Activated CD8-positive, alpha-beta memory T cell treated with anti-CD3 and anti-CD28 coated beads, Interleukin-2, amount 10 ng/mL, durations not matched to agents 7 days and 5 days (primary cell): ENCODE data around the gene PPFIA1. TPM values are rescaled to one million over a fixed set of nuclear protein-coding genes. Genes with fewer than 3 reads are reported as not detected.
A peak's percentile ranks its signal among the peaks of the same experiment; 100 is the strongest.

Experiments
- ATAC-seq: fragments of 150-1000 bp; cut with Tn5 transposase; one replicate; pipeline ENCODE4 v1.10.0; 2021; ENCODE audit warnings: moderate library complexity
- CTCF ChIA-PET: fragments of 350-600 bp; sonication (Branson Sonifier 250); formaldehyde crosslinking; loops from one replicate; lab custom pipeline; 2021; ENCODE audit warnings: antibody characterized with exemption; lab: Charles Lee
- DNase-seq: peaks from one replicate; pipeline ENCODE4 v3.0.0-alpha.2; 2020
- H3K27ac Mint-ChIP-seq: one replicate; pipeline ENCODE4 v1.8.0; 2021; ENCODE audit warnings: mild to moderate bottlenecking, mixed read lengths
- H3K27me3 Mint-ChIP-seq: one replicate; pipeline ENCODE4 v1.8.0; 2021; ENCODE audit warnings: mixed read lengths
- H3K36me3 Mint-ChIP-seq: one replicate; pipeline ENCODE4 v1.8.0; 2021; ENCODE audit warnings: mild to moderate bottlenecking, mixed read lengths
- H3K4me1 Mint-ChIP-seq: one replicate; pipeline ENCODE4 v1.8.0; 2021; ENCODE audit warnings: mixed read lengths
- H3K4me3 Mint-ChIP-seq: one replicate; pipeline ENCODE4 v1.8.0; 2021; ENCODE audit warnings: mild to moderate bottlenecking, moderate library complexity, mixed read lengths
- H3K9me3 Mint-ChIP-seq: one replicate; pipeline ENCODE4 v1.8.0; 2022; ENCODE audit warnings: low read depth, mixed read lengths
- total RNA-seq, 2 experiments: library from RNA; stranded (reverse); gene quantifications; one replicate each; pipeline ENCODE4 v1.2.3, GENCODE V29; 2021

PPFIA1 gene
- total RNA-seq, 2 experiments from 2014 or later: 35.7 to 38.7 TPM

DNA sequence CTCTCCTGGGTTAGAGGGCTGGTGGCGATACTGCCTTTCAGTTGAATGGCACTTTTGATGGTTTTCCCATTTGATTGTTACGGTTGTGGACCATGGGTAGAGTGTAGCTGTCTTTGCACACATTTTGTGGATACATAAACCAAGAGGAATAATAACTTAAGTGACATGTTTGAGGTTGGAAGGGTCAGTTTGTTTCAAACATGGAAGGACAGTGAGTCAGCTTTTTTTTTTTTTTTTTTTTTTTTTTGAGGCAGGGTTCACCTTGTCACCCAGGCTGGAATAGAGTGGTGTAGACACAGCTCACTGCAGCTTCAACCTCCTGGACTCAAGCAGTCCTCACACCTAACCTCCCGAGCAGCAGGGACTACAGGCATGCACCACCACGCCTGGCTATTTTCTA, 41.1 kb downstream of the PPFIA1 start:
- Mint-ChIP-seq H3K36me3 (peaks cover 14% of the 10 kb centered on the region), H3K9me3 (no peaks in the 10 kb centered on the region), H3K4me1 (peaks cover 9% of the 10 kb centered on the region), H3K4me3 (no peak overlapping the region), H3K27me3 (no peaks in the 10 kb centered on the region), H3K27ac (no peak overlapping the region)
- DNase-seq (no peak), ATAC-seq (no peak)
- CTCF ChIA-PET: no interaction called here

DNA sequence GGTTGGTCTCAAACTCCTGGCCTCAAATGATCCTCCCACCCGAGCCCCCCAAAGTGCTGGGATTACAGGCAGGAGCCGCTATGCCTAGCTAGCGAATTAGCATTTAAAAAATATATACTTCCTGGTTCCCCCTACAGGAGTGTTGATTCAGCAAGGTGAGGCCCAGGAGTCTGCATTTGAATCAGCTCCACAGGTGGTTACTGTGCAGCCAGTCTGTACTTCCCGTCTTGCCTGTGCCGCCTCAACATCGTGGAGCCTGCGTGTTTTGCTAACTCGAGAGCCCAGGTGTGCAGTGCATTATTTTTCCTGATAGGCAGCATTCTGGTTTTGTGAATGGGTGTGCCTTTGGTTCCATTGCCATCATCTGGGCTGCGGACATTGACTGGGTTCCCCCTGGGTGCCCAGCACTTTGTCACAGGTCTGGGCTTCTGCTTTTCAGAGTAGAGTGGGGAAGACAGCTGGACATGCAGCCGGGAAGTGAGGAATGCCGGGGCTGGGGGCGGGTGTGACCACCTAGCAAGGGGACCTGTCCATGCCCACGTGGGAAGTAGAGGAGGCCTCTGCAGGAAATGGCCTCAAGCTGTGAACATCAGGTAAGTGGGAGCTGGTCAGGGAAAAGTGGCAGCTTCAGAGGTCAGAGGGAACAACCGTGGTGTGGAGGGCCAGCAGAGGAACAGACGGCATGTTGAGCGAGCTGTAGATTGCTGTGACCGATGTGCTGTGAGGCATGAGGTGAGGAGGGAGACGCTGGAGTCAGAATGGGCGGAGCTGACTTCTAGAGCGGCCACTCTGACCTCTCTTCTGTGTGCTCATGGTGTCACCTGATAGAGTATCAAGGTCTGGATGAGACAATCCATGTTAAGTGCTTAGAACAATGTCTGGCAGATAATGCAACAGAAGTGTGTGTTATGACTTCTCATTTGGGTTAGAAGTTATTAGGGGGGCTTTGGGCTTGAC, 42.2 kb downstream of the PPFIA1 start:
- CTCF ChIA-PET: no interaction called here
- Mint-ChIP-seq H3K27me3 (no peaks in the 10 kb centered on the region), H3K9me3 (no peaks in the 10 kb centered on the region), H3K4me1 (peaks cover 9% of the 10 kb centered on the region), H3K4me3 (no peak overlapping the region), H3K27ac (no peak overlapping the region), H3K36me3 (peaks cover 14% of the 10 kb centered on the region)
- no peak for DNase-seq
- ATAC-seq: no peak

DNA sequence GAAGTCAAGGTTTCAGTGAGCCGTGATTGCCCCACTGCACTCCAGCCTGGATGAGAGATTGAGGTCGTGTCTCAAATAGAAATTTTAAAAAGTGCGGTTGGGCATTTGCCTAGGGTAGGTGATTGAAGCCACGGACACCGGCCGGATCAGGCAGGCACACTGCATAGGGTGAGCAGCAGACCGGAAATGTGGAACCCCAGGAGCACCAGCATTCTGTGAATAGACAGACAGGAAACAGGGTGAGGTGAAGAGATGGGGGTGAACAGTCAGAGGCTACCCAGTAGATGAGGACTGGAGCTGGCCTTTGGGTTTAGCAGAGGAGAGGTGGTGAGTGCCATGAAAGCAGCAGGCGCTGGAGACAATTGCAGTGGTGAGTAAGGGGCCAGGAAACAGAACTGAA, 43.5 kb downstream of the PPFIA1 start:
- CTCF ChIA-PET: no interaction called here

DNA sequence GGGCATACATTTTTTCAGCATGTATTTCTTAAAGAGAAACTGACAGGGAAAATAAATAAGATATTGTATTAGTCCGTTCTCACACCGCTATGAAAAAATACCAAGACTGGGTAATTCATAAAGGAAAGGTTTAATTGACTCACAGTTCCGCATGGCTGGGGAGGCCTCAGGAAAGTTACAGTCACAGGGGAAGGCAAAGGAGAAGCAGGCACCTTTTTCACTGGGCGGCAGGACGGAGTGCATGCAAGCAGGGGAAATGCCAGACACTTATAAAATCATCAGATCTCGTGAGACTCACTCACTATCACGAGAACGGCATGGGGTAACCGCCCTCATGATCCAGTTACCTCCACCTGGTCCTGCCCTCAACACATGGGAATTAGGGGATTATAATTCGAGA, 44.2 kb downstream of the PPFIA1 start:
- Mint-ChIP-seq H3K4me1 (peaks cover 9% of the 10 kb centered on the region), H3K27ac (no peak overlapping the region), H3K9me3 (no peaks in the 10 kb centered on the region), H3K4me3 (no peak overlapping the region), H3K27me3 (no peaks in the 10 kb centered on the region), H3K36me3 (peaks cover 12% of the 10 kb centered on the region)
- CTCF ChIA-PET: interaction anchor here (0.7 kb wide), 1 partner anchor 23 kb away, joined by 3 read pairs; no protein-coding TSS in a partner anchor
- DNase-seq (no peak), ATAC-seq (no peak)

More for the DNA sequence above, 43.5 kb downstream of the PPFIA1 start:
- no peaks in the 10 kb centered on the region for H3K9me3 Mint-ChIP-seq
- H3K27ac Mint-ChIP-seq: no peak overlapping the region
- H3K4me3 Mint-ChIP-seq: no peak overlapping the region
- peaks cover 9% of the 10 kb centered on the region for H3K4me1 Mint-ChIP-seq
- no peaks in the 10 kb centered on the region for H3K27me3 Mint-ChIP-seq
- ATAC-seq: no peak
- DNase-seq: no peak
- peaks cover 14% of the 10 kb centered on the region for H3K36me3 Mint-ChIP-seq

DNA sequence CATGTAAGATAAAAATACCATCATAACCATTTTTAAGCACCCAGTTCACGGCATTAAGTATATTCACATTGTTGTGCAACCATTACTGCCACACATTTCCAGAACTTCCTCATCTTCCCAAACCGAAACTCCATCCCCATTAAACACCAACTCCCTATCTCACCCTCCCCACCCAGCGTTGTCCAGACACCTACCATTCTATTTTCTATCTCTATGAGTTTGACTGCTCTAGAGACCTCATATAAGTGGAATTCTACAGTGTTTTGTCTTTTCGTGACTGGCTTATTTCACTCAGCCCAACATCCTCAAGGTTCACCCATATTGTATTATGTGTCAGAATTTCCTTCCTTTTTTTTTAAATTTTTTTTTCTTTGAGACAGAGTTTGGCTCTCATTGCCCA, 45.2 kb downstream of the PPFIA1 start:
- DNase-seq: no peak
- Mint-ChIP-seq H3K27ac (no peak overlapping the region), H3K4me1 (peaks cover 9% of the 10 kb centered on the region), H3K36me3 (peaks cover 10% of the 10 kb centered on the region), H3K4me3 (no peak overlapping the region), H3K9me3 (no peaks in the 10 kb centered on the region), H3K27me3 (no peaks in the 10 kb centered on the region)
- ATAC-seq: no peak
- CTCF ChIA-PET: interaction anchor here (0.7 kb wide), 1 partner anchor 22 kb away, joined by 3 read pairs; no protein-coding TSS in a partner anchor

DNA sequence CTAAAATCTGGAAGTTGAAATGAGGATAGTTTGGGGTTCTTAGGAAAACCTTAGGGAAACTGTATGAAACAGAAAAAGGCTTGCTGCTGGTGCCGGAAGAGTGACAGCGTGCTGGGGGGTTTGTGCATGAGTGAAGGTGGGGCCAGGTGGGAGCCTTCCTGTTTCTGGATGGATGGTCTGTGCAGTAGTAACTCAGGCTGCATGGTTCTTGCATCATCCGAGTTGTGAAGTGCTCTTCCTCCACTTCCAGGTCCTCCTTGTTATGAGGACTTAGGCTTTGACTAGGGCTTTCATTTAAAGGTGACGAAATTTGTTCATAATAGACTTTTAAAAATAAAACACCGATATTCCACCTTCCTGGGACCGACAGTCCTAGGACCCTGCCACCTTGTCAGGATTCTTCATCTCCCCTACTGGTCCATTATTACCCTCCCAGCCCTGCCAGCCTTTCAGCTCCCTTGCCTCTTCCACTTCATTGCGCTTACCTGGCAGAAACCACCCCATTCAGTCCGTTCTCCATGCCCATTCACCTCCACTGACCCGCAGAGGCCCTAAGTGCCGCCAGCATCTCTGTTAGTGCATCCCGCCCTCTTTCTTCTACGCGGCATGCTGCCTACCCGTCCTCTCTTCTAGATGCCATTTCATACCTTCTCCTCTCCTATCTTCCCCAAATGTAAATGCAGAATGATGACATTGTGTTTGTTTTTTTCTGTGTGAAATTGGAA, 47.3 kb downstream of the PPFIA1 start:
- H3K4me3 Mint-ChIP-seq: no peak overlapping the region
- H3K27me3 Mint-ChIP-seq: no peaks in the 10 kb centered on the region
- peaks cover 14% of the 10 kb centered on the region for H3K4me1 Mint-ChIP-seq
- ATAC-seq (no peak), DNase-seq (no peak)
- CTCF ChIA-PET: no interaction called here
- H3K36me3 Mint-ChIP-seq: peaks cover 5% of the 10 kb centered on the region
- H3K27ac Mint-ChIP-seq: no peak overlapping the region
- no peaks in the 10 kb centered on the region for H3K9me3 Mint-ChIP-seq

DNA sequence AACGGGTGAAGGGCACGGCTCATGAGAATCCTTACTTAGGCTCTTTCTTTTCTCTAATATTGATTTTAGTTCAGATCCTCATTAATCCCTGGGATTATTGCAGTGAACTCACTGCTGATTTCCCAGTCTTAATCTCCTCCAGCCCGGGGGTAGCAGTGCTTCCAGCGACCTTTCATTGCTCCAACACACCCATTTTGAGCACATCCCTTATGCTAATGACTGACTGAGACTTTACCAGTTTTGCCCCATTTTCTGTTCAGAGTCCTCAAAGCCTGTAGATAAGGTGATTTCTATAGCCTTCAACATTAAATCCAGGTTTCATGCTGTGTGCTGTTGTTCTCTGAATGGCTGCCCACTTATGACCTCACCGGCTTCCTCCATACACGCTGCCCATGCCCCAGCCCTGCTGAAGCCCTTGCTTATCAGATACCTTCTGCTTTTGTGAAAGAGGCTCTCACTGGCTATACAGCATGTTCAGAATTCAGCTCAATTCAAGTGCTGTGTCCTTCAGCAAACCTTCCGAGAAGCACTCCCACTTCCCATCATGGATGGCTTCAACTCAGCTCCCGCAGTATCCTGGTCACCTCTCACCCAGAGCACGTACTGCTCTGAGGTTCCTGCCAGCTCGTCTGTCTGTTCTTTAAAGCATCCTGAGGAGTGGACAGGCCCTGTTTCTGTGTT, 49.0 kb downstream of the PPFIA1 start:
- peaks cover 7% of the 10 kb centered on the region for H3K36me3 Mint-ChIP-seq

DNA sequence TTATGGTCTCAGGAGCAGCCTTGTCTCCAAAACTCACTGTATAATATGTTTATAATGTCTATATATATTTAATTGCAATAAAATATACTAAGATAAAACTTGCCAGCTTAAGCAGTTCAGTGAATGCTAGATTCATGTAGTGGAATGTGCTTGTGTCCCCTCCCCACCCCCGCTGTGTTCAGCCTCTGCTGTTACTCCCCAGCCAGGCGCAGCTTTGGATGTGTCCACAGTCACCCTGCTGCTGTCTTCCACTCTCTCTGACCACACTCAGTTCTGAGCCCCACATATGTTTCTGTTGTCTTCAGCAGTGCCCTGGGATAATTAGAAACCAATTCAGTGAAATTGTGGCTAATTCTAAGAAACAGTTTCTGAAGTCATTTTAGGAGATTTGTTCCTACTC, 52.2 kb downstream of the PPFIA1 start:
- H3K27ac Mint-ChIP-seq: no peak overlapping the region
- CTCF ChIA-PET: no interaction called here
- DNase-seq (no peak), ATAC-seq (no peak)
- no peak overlapping the region for H3K4me3 Mint-ChIP-seq
- peaks cover 22% of the 10 kb centered on the region for H3K4me1 Mint-ChIP-seq
- H3K9me3 Mint-ChIP-seq: no peaks in the 10 kb centered on the region
- H3K36me3 Mint-ChIP-seq: peaks cover 21% of the 10 kb centered on the region
- H3K27me3 Mint-ChIP-seq: no peaks in the 10 kb centered on the region

More for the DNA sequence above, 49.0 kb downstream of the PPFIA1 start:
- H3K9me3 Mint-ChIP-seq: no peaks in the 10 kb centered on the region
- DNase-seq (no peak), ATAC-seq (no peak)
- H3K4me1 Mint-ChIP-seq: peaks cover 19% of the 10 kb centered on the region
- no peak overlapping the region for H3K4me3 Mint-ChIP-seq
- H3K27ac Mint-ChIP-seq: no peak overlapping the region
- CTCF ChIA-PET: no interaction called here
- no peaks in the 10 kb centered on the region for H3K27me3 Mint-ChIP-seq

DNA sequence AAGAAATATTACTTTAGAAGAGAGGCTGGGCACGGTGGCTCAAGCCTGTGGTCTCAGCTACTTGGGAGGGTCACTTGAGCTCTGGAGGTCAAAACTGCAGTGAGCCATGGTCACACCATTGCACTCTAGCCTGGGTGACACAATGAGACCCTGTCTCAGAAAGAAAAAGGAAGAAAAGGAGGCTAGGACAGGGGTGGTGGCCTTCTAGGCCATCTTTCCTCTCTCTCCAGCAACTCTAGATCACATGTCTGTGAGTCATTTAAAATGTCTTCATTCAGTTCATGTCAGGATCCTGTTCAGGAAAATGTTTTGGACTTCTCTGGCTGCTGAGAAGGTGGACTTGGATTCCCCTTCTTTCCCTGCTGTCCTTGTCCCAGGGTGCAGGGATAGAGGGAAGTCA, 53.3 kb downstream of the PPFIA1 start:
- no peak overlapping the region for H3K4me3 Mint-ChIP-seq
- H3K4me1 Mint-ChIP-seq: peaks cover 22% of the 10 kb centered on the region
- peaks cover 28% of the 10 kb centered on the region for H3K36me3 Mint-ChIP-seq
- DNase-seq (no peak), ATAC-seq (no peak)
- no peaks in the 10 kb centered on the region for H3K9me3 Mint-ChIP-seq
- CTCF ChIA-PET: no interaction called here
- no peaks in the 10 kb centered on the region for H3K27me3 Mint-ChIP-seq
- no peak overlapping the region for H3K27ac Mint-ChIP-seq

DNA sequence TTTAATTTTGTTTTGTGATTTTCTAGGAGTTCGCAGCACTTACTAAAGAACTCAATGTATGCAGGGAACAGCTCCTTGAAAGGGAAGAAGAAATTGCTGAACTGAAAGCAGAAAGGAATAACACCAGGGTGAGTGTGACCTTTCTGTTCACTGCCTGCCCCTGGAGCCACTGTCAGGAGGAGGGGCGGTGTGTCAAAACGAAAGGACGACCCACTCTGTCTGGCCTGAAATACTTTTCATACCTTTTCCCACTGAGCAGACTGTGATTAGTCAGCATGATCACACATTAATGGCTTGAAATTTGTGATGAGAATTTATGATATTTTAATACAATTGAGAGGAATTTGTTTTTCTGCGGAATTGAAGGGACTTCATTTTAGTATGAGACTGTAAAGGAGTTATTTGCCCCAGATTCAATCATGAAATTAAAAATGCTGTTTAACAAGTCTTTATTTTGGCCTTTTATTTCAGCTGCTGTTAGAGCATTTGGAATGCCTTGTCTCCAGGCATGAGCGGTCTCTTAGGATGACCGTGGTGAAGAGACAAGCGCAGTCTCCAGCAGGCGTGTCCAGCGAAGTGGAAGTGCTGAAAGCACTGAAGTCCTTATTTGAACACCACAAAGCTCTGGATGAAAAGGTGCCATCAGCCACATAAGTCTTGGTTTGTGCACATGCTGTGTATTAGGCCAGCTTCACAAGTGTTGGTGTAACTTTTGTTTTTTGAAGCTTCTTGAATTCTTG, 54.1 kb downstream of the PPFIA1 start:
- Mint-ChIP-seq H3K4me3 (no peak overlapping the region), H3K4me1 (peaks cover 22% of the 10 kb centered on the region), H3K9me3 (no peaks in the 10 kb centered on the region), H3K36me3 (peaks cover 30% of the 10 kb centered on the region), H3K27ac (no peak overlapping the region), H3K27me3 (no peaks in the 10 kb centered on the region)
- peak; percentile 69 for ATAC-seq
- CTCF ChIA-PET: no interaction called here
- DNase-seq: no peak

DNA sequence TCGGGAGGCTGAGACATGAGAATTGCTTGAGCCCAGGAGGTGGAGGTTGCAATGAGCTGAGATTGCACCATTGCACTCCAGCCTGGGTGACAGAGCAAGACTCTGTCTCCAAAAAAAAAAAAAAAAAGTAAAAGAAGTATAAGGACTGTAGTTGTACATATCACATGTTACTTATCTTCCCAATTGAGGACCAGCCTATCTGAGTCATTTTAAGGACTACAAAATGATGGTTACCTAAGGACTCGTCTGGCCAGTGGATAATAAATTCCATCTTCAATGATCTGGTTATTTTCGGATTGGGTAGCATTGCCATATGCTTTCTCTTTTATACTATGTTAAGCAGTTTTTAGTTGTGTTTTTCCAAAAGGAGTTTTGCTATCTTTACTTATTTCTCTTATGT, 55.3 kb downstream of the PPFIA1 start:
- CTCF ChIA-PET: interaction anchor here (0.6 to 0.8 kb wide), 2 partner anchors 50 to 1401 kb away, joined by 3 read pairs; no protein-coding TSS in a partner anchor
- Mint-ChIP-seq H3K27ac (no peak overlapping the region), H3K9me3 (no peaks in the 10 kb centered on the region), H3K27me3 (no peaks in the 10 kb centered on the region), H3K4me1 (peaks cover 22% of the 10 kb centered on the region), H3K36me3 (peaks cover 37% of the 10 kb centered on the region), H3K4me3 (no peak overlapping the region)
- no peak for ATAC-seq
- no peak for DNase-seq

DNA sequence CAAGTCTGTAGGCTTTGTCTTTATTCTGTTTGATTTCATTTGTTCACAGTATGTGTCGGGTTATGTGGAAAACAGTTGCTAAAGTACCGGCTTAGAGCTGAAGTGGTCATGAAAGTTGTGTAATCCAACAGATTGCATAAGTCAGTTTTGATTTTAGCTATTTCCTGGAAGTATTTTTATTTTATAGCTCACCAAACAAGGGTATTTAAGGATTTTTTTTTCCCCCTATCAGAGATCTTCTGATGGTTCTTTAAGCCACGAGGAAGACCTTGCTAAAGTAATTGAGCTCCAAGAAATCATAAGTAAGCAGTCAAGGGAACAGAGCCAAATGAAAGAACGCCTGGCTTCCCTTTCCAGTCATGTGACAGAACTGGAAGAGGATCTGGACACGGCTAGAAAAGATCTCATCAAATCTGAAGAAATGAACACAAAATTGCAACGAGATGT, 55.9 kb downstream of the PPFIA1 start:
- no peak overlapping the region for H3K27ac Mint-ChIP-seq

More for the DNA sequence above, 55.9 kb downstream of the PPFIA1 start:
- CTCF ChIA-PET: interaction anchor here (0.6 to 0.8 kb wide), 2 partner anchors 49 to 1401 kb away, joined by 3 read pairs; no protein-coding TSS in a partner anchor
- no peak for ATAC-seq
- peaks cover 22% of the 10 kb centered on the region for H3K4me1 Mint-ChIP-seq
- DNase-seq: no peak
- H3K9me3 Mint-ChIP-seq: no peaks in the 10 kb centered on the region
- peaks cover 37% of the 10 kb centered on the region for H3K36me3 Mint-ChIP-seq
- H3K4me3 Mint-ChIP-seq: no peak overlapping the region
- H3K27me3 Mint-ChIP-seq: no peaks in the 10 kb centered on the region
